ENCODE measurements around the gene CENPW.

The CENPW gene

GRCh38 chr6:126388104-126388598 is 48.2 kb downstream of the CENPW start:
- Histone ChIP-seq H3K36me3 (ENCODE audit: control insufficient read depth in 5 of 5, insufficient read depth in 5 of 5, low read length in 5 of 5) (no peaks in the 10 kb centered on the region), H3K27ac (ENCODE audit: low read depth, low read length) (no peak overlapping the region), H3K27me3 (ENCODE audit: control insufficient read depth in 5 of 5, insufficient read depth in 4 of 5, low read length in 5 of 5) (no peaks in the 10 kb centered on the region), H3K4me1 (ENCODE audit: control insufficient read depth in 5 of 5, insufficient read depth in 5 of 5, low read length in 5 of 5) (no peaks in the 10 kb centered on the region), H3K9ac (ENCODE audit: low read length in 5 of 5) (no peak overlapping the region), H3K4me3 (ENCODE audit: low read depth in 1 of 5, low read length in 5 of 5) (no peak overlapping the region), H3K9me3 (ENCODE audit: control insufficient read depth in 5 of 5, low read length in 5 of 5) (peaks cover 0 to 11% (median 8%) of the 10 kb centered on the region in 5 donors)

GRCh38 chr6:126396131-126396530 is 56.2 kb downstream of the CENPW start:
- Histone ChIP-seq H3K9me3 (ENCODE audit: control insufficient read depth in 5 of 5, low read length in 5 of 5) (no peaks in the 10 kb centered on the region), H3K27ac (ENCODE audit: low read depth, low read length) (no peak overlapping the region), H3K9ac (ENCODE audit: low read length in 5 of 5) (no peak overlapping the region), H3K4me3 (ENCODE audit: low read depth in 1 of 5, low read length in 5 of 5) (no peak overlapping the region), H3K27me3 (ENCODE audit: control insufficient read depth in 5 of 5, insufficient read depth in 4 of 5, low read length in 5 of 5) (no peaks in the 10 kb centered on the region), H3K4me1 (ENCODE audit: control insufficient read depth in 5 of 5, insufficient read depth in 5 of 5, low read length in 5 of 5) (no peaks in the 10 kb centered on the region), H3K36me3 (ENCODE audit: control insufficient read depth in 5 of 5, insufficient read depth in 5 of 5, low read length in 5 of 5) (no peaks in the 10 kb centered on the region)
